GM21723 (cell line): ENCODE measurements around the gene CDH4.

Experiments
- ATAC-seq: cut with Tn5 transposase; IDR thresholded peaks from one replicate; pipeline ENCODE4 v1.9.1; 2021; ENCODE audit warnings: mild to moderate bottlenecking, moderate library complexity; ENCODE audit not compliant: unreplicated experiment

Gene CDH4

DNA sequence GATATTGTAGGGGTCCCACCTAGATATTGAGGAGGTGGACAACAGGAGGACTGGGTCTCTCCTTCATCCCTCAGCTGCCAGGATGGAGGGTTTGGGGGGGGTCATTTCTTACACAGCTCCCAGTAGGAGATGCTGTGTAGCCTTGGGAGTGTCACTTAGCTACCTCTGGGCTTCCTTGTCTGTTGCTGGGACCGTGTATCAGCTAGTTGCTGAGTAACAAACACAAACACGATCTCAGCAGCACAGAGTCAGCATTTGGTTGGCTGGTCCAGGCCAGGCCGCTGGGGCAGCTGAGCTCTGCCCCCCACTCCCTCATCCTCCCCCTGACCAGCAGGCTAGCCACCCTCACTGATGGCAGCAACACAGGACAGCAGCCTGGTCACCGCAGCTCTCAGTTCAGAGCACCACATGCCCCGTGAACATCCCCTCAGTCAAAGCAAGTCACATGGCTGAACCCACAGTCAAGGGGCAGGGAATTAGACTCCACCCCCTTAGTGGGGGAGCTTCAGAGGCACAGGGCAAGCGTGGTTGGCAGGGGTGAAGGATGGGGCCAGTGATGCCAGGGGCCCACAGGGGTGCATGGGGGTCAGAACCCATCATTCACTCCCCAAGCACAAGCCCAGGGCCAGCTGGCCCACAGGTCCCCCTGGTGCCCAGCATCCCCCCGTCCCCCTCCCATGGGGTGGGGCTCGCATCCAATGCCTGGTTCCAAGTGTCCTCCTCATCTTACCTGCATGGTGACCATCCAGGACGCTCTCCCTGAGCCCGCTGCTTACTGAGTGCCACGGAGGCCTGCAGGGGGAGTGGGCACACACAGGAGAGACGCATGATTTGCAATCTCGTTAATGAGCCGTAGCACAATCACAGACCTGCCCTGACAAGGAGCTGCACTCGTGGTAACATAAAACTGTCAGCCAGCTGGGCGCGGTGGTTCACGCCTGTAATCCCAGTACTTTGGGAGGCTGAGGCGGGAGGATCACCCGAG is 701.3 kb downstream of the CDH4 start:
- no peak for ATAC-seq

DNA sequence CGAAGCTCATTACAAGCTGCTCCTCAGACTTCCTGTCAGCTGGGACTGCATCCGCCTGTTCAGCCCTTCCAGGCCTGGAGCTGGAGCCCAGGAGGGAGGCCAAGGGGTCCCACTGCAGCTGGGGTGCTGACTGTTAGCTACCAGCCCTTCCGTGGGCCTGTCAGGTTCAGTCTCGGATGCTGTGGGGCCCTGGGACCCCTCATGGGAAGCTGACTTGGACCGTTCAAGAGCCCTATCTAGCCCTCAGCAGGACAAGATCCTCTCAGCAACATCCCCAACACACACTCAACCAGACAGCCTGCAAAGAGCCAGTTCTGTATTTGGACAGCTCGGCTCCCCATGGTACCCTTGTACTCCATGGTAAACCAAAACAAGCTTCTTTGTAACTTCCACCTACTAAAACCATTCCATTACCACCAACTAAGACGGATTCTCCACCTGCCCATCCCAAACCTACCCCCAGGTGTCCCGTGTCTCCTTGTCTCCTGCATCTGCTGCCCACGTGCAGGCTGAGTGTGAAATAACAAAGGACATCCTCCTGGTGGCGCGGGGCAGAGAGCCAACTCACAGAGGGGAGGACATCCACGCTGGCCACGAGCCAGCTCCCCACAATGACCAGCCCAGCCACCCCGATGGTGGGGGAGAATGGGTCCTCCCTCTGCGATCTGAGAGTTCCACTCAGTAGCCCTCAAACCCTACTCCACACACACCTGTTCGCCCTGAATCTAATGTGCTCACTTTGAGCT is 702.4 kb downstream of the CDH4 start:
- no peak for ATAC-seq

DNA sequence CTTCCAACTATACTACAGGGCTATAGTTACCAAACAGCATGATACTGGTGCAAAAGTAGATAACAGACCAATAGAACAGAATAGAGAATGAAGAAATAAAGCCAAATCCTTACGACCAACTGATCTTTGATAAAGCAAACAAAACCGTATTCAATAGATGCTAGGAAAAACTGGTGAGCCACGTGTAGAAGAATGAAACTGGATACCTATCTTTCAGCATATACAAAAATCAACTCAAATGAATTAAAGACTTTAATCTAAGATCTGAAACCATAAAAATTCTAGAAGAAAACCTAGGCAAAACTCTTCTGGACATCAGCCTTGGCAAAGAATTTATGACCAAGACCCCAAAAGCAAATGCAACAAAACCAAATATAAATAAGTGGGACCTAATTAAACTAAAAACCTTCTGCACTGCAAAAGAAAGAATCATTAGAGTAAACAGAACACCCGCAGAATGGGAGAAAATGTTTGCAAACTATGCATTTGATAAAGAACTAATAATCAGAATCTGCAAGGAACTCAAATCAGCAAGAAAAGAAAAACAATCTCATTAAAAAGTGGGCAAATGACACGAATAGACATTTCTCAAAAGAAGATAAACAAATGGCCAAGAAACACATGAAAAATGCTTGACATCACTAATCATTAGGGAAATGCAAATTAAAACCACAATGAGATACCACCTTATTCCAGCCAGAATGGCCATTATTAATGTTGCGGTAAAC is 703.8 kb downstream of the CDH4 start:
- ATAC-seq: no peak

DNA sequence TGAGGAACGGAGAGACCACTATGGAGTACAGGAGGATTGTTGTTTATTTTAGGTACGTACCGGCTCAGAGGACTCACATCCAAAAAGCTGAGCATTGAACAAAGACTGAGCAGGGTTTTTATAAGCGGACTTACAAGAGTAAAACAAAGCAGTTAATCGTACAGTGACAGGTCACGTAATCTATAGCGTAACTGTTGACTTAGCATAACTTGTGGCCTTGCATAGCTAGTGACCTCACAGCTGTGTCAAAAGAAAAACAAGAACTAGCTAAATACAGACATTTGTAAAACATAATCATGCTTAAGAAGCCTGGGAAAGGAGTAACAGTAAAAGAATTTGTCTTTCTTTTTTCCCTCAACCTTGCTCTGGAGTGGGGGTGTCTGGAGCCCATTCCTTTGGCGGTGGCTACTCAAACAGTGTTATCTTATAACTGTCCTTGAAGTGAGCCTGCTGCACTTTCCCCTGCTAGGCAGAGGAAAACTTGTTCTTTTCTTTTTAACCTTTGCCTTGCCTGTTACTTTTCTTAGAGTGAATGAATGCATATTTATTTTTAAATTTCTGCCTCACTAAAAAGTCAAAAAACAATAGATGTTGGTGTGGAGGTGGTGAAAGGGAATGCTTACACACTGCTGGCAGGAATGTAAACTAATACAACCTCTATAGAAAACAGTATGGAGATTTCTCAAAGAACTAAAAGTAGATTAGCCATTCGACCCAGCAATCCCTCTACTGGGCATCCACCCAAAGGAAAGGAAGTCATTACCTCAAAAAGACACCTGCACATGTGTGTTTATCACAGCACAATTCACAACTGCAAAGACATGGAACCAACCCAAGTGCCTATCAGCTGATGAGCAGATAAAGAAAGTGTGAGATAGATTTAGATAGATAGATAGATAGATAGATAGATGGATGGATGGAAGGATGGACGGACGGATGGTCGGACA is 704.6 kb downstream of the CDH4 start:
- no peak for ATAC-seq

DNA sequence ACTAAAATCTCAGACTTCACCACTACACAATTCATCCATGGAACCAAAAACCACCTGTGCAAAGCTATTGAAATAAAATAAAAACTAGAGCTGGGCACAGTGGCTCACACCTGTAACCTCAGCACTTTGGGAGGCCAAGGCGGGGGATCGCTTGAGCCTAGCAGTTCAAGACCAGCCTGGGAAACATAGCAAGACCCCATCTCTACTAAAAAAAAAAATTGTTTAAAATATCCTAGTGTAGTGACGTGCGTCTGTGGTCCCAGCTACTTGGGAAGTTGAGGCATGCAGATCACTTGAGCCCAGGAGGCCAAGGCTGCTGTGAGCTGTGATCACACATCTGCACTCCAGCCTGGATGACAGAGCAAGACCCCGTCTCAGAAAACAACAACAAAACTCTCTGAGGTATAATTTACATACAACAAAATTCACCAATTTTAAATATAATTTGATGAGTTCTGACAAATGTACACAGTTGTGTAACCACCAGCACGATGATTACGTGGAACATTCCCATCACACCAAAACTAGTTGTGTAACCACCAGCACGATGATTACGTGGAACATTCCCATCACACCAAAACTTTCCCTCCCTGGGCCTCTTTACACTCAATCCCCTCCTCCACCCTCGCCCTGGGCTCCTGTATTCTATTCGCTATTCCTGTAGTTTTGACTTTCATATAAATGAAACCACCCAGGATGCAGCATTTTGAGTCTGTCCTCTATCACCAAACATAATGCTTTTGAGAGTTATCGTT is 706.1 kb downstream of the CDH4 start:
- no peak for ATAC-seq

DNA sequence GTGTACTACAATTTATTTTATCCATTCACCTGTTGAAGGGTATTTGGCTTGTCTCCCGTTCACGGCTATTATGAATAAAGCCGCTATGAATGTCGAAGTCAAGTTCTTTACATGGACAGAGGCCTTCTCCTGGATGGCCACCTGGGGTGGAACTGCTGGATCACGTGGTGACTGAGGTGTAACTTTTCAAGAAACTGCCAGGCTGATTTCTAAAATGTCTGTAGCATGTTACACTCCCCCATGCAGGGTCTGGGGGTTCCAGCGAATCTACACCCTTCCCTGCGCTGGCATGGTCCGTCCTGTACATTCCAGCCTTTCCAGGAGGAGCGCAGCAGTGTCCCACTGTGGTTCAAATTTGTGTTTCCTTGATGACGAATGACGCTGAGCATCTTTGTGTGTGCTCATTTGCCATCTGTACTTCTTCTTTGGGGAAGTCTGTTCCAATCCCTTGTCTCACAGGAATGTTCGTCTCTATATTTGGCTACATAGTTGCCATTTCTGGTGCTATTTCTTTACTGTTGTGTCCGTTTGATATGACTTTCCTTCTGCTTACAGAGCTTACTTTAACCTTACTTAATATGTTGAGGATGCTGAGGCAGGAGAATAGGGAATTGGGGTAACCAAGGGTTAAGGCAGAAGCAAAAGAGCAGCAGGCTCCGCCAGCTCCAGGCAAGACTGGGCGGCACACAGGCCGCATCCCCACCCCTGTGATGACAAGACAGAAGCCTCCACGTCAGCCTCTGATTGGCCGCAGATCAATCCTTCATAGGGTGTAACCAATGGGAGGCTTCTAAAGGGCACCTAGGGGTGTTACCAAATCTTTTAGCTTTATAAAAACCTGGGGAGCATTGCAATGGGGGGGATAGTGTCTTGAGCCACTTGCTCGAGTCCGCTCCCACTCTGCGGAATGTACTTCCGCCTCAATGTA is 707.0 kb downstream of the CDH4 start:
- no peak for ATAC-seq

DNA sequence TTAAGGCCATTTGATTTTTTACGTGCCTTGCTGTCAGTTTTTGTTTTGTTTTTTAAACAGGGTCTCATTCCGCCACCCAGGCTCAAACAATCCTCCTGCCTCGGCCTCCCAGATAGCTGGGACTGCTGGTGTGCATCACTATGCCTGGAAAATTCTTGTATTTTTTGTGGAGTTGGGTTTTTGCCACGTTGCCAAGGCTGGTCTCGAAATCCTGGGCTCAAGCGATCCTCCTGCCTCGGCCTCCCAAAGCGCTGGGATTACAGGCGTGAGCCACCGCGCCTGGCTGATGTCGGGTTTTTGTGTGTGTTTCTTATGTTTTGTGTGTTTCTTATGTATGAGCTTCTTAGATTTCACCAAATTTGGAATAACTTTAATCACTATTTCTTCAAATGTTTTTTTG is 708.8 kb downstream of the CDH4 start:
- ATAC-seq: no peak

DNA sequence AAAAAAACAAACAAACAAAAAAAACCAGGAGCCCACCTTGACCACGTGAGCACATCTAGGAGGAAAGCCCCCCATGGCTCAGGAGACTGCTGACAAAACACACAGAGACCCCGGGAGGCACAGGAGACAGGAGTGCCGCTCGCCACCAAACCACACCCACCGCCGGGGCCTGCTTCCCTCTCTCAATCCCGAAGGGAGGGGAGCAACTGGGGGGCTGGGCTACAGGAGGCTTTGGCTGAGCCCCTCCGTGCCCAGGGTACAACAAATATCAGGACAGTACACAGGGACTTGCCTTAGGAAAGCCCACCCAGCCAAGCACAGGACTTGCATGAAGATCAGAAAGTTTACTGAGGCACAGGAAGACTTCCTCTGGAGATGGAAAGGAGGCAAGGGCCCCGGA is 711.1 kb downstream of the CDH4 start:
- no peak for ATAC-seq

DNA sequence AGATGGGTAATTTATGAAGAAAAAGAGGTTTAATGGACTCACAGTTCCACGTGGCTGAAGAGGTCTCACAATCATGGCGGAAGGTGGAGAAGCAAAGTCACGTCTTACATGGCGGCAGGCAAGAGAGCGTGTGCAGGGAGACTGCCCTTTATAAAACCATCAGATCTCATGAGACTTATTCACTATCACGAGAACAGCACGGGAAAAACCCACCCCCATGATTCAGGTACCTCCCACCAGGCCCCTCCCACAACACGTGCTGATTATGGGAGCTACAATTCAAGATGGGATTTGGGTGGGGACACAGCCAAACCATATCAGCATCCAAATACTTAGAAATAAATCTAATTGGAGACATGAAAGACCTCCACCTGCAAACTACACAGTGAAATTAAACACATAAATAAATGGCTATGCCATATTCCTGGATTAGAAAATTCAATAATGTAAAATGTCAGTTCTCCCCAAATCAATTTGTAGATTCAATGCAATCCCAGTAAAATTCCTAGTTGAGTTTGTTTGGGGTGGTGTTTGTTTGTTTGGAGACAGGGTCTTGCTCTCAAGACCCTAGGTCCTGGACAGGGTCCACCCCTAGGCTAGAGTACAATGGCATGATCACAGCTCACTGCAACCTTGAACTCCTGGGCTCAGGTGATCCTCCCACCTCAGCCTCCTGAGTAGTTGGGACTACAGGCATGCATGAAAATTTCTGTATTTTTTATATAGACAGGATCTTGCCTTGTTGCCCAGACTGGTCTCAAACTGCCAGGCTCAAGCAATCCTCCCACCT is 712.0 kb downstream of the CDH4 start:
- no peak for ATAC-seq

DNA sequence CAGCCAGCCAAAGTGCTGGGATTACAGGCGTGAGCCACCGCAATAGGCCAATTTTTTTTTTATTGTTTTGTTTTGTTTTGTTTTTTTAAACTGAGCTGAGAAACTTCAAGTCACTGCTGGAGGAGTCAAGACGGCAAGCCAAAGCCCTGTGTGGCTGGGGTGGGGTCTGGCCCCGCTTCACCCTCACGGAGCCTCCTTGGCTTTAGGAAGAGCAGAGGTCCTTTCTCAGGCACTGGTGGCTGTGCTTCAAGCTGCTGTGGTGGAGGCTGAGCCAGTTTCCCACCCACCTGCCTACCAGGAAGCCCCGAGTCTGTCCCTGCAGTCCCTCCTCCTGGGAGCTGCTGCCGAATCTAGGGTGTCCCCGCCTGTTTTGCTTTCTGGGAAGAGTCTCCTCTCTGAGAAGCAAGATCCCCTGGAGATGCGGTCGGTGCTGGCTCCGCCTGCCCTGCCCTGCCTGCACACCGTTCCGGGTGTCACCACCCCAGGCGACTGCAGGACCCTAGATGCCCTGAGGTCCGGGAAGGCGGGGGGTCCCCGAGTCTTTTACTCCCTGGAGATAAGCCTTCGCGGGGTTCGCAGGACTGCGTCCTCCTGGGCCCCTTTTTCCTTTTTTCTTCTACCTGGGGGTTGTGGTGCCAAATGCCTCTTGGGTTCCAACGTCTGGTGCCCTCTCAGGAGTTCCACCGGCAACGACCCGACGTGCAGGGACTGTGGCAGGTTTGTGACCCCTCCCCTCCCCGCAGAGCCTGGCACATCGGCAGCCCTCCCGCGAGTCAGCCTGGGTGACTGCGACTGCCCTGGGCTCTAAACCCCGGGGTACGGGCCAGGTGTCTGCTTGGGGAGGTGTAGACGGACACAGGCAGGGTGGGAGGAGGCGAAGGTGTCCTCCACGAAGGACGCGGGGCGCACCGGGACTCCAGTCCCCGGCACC is 712.9 kb downstream of the CDH4 start:
- ATAC-seq: no peak

DNA sequence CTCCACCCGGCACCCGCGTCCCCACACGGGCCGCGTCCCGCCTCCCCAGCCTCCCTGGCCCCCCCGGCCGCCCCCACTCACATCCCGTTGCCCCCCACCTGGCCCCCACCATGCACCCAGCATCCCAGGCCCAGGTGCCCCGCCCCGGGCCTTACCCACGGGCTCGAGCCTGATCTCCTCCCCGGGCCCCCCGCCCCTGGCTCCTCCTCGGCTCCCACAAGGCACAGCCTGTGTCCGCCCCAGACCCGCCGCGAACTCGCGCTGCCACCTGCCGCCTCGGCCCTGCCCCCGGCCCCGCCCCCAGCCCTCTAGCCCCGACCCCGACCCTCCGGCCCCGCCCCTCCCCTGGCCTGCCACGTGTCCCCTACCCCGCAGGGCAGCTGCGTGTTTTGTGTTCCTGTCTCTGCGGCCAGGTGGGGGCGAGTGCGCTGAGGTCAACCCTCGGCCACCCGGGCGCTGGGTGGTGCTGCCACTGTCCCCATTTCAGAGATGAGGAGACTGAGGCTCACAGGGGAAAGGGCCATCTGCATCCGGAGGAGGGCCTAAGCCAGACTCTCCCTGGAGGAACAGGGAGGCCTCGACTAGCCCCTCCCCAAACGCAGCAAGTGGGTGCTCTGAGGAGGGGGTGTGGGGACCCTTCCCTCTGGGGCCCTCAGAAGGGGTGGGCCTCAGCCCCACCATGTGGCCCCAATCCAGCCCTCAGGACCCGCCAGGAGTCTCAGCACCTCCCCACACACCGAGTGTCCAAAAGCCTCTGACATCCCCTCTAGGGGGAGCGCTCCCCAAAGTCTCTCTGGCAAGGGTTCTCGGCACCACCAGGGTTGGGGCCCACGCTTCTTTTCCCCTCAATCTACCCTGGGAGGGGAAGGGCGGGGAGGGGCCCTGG is 713.8 kb downstream of the CDH4 start:
- ATAC-seq: no peak

DNA sequence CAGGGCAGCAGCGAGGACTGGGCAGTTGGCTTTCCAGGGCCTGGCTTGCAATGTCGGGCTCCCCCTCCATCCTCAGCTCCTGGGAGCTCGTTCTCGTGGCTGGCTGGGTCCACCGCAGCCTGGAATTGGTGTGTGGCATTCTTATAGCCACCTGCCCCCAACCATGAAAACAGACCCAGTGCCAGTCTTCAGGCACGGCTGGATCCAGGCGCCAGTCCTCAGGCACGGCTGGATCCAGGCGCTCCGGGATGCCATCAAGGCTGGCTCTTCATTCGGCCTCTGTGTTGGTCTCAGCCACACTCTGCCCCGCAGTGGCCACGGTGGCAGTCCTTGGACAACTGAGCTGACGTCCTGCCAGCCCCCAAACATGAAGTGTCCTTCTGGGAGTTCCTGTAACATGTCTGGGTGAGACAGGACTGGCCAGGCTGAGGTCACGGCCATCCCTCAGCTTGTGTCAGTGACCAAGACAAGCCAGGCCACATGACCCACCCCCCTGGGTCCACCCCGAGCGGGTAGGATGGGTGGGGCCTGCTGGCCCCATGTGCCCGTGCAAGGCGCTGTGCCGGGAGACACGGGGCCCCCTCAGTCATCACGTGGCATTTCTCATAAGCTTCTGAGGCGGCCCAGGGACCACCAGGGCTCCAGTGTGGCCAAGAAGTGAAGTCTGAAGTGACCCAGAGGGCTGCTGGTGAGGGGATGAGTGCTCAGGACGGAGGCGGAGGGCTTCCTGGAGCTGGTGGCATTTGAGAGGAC is 714.6 kb downstream of the CDH4 start:
- ATAC-seq: no peak

DNA sequence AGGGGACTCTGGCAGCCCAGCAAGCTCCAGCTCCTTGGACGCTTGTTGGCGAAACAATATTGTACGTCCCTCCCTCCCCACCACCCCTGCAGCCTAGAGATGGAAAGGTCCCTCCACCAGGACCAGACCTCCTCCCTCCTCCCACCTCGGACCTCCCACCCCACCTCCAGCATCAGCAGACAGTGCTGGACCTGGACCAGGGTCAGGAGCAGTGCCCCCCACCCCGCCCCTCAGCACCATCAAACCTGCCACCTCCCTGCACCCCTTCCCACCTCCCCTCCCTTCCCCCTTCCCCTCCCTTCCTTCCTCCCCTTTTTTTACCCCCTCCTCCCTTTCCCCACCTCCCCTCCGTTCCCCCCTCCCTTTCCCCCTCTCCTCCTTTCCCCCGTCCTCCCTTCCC is 715.2 kb downstream of the CDH4 start:
- no peak for ATAC-seq

DNA sequence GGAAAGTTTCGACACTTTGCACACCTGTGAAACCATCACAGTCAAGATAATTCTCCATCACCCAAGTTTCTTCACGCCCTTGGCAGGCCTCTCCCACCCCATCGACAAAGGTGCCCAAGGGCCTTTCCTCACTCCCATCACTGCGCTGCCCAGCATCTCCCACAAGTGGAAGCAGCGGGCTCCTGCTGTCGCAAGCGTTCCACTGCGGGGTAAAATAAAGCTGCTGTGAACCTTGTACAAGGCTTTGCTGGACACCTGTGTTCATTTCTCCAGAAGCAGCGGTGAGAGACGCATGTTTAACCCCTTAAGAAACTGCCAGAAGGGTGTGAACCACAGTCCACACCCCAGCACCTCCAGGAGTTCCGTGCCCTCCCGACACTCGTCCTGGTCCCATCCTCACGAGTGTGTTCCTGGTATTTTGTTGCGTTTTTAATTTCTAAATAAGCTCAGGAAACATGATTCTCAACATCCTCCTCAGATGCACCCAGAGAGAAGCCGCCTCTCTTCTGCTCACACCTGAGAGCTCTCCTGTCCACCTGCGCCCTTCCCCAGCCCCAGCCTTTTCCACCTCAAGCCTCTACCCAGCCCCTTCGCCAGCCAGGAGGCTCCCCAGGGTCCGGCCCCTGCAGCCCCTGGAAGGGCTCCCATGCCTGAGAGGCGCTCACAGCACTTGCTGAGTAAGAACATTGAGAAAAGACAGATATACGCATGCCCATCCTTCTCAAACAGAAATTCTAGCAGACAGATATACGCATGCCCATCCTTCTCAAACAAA is 716.2 kb downstream of the CDH4 start:
- no peak for ATAC-seq
